MM.1S (cell line): ENCODE data around the gene LIMS2.

Source experiments
- DNase-seq: peaks from one replicate; pipeline ENCODE4 v3.0.0-alpha.2; 2015
- H2AFZ ChIP-seq: fragments of 300-600 bp; sonication (generic); 2 replicates; pipeline ENCODE4 v1.6.0; 2016; ENCODE audit warnings: antibody characterized with exemption, low read length
- H3F3A ChIP-seq: fragments of 300-600 bp; sonication (generic); 2 replicates; pipeline ENCODE4 v1.6.1; 2016; ENCODE audit warnings: mild to moderate bottlenecking, antibody characterized with exemption, low read length, moderate library complexity, mixed read lengths; ENCODE audit not compliant: insufficient read depth
- H3K27ac ChIP-seq: fragments of 300-600 bp; sonication (generic); 2 replicates; pipeline ENCODE4 v1.5.1; 2016; ENCODE audit warnings: mild to moderate bottlenecking, low read length
- H3K27me3 ChIP-seq: fragments of 300-600 bp; sonication (generic); replicated peaks from 2 replicates; pipeline ENCODE4 v1.6.0; 2016; ENCODE audit warnings: low read length; ENCODE audit not compliant: insufficient read depth
- H3K36me3 ChIP-seq: fragments of 300-600 bp; sonication (generic); replicated peaks from 2 replicates; pipeline ENCODE4 v1.6.1; 2016; ENCODE audit warnings: mild to moderate bottlenecking, low read length, mixed read lengths; ENCODE audit not compliant: insufficient read depth
- H3K4me1 ChIP-seq: fragments of 300-600 bp; sonication (generic); 2 replicates; pipeline ENCODE4 v1.6.1; 2016; ENCODE audit warnings: low read length, mixed read lengths
- H3K4me2 ChIP-seq: fragments of 300-600 bp; sonication (generic); 2 replicates; pipeline ENCODE4 v1.6.0; 2016; ENCODE audit warnings: low read depth, low read length
- H3K4me3 ChIP-seq: fragments of 300-600 bp; sonication (generic); 2 replicates; pipeline ENCODE4 v1.5.1; 2016; ENCODE audit warnings: low read length, mixed read lengths
- H3K79me2 ChIP-seq: fragments of 300-600 bp; sonication (generic); 2 replicates; pipeline ENCODE4 v1.6.1; 2016; ENCODE audit warnings: mixed run types, low read length, mixed read lengths
- H3K9ac ChIP-seq: fragments of 300-600 bp; sonication (generic); 2 replicates; pipeline ENCODE4 v1.6.1; 2016; ENCODE audit warnings: low read length, mixed read lengths
- H3K9me2 ChIP-seq: fragments of 300-600 bp; sonication (generic); replicated peaks from 2 replicates; pipeline ENCODE4 v1.6.1; 2016; ENCODE audit warnings: mild to moderate bottlenecking, low read length, mixed read lengths; ENCODE audit not compliant: insufficient read depth
- H3K9me3 ChIP-seq: fragments of 300-600 bp; sonication (generic); replicated peaks from 2 replicates; pipeline ENCODE4 v1.6.1; 2016; ENCODE audit warnings: mild to moderate bottlenecking, low read length, mixed read lengths; ENCODE audit not compliant: insufficient read depth
- H4K20me1 ChIP-seq: fragments of 300-600 bp; sonication (generic); 2 replicates; pipeline ENCODE4 v1.6.1; 2016; ENCODE audit warnings: mild to moderate bottlenecking, low read length, moderate library complexity, mixed read lengths; ENCODE audit not compliant: insufficient read depth
- CTCF ChIP-seq: fragments of 300-600 bp; sonication (generic); IDR thresholded peaks from 2 replicates; pipeline ENCODE4 v1.5.1; 2016; ENCODE audit warnings: antibody characterized with exemption, low read length, mixed read lengths
- EZH2 ChIP-seq: fragments of 300-600 bp; sonication (generic); optimal IDR thresholded peaks from 2 replicates; pipeline ENCODE3; 2017; ENCODE audit warnings: low read depth, mild to moderate bottlenecking, antibody characterized with exemption, low read length, mixed read lengths
- EZH2phosphoT487 ChIP-seq: fragments of 300-600 bp; sonication (generic); IDR thresholded peaks from 2 replicates; pipeline ENCODE4 v1.6.1; 2018; ENCODE audit warnings: antibody characterized with exemption, low read length

The LIMS2 gene

GRCh38 chr2:127645026-127645394, 30.3 kb downstream of the LIMS2 start:
- Histone ChIP-seq H3K4me3 (no peak overlapping the region), H3F3A (no peaks in the 10 kb centered on the region), H3K27ac (no peak overlapping the region), H3K9me2 (no peaks in the 10 kb centered on the region), H3K9me3 (no peaks in the 10 kb centered on the region), H3K27me3 (peaks cover 11% of the 10 kb centered on the region; the same call in 1 of the 2 replicates), H3K4me2 (no peak overlapping the region), H3K4me1 (no peaks in the 10 kb centered on the region), H3K79me2 (no peaks in the 10 kb centered on the region), H2AFZ (no peak overlapping the region), H3K9ac (no peak overlapping the region), H4K20me1 (no peaks in the 10 kb centered on the region), H3K36me3 (no peaks in the 10 kb centered on the region)
- DNase-seq: no peak
- no peak for TF ChIP-seq CTCF
- no peak for TF ChIP-seq EZH2
- no peak for TF ChIP-seq EZH2phosphoT487

- Histone ChIP-seq H2AFZ (no peak overlapping the region), H3K36me3 (no peaks in the 10 kb centered on the region), H3F3A (no peaks in the 10 kb centered on the region), H3K4me2 (no peak overlapping the region), H3K4me1 (no peaks in the 10 kb centered on the region), H3K9me3 (no peaks in the 10 kb centered on the region), H3K27ac (no peak overlapping the region), H3K27me3 (peaks cover 11% of the 10 kb centered on the region; the same call in 1 of the 2 replicates), H3K9ac (no peak overlapping the region), H3K79me2 (no peaks in the 10 kb centered on the region), H3K9me2 (no peaks in the 10 kb centered on the region), H4K20me1 (no peaks in the 10 kb centered on the region), H3K4me3 (no peak overlapping the region)
- TF ChIP-seq EZH2phosphoT487 (no peak), CTCF (no peak), EZH2 (no peak)
- no peak for DNase-seq
These were observed 31.0 kb downstream of the LIMS2 start for GRCh38 chr2:127644066-127645025.

- no peak overlapping the region for H3K4me2 ChIP-seq
- H3K36me3 ChIP-seq: no peaks in the 10 kb centered on the region
- H3K79me2 ChIP-seq: no peaks in the 10 kb centered on the region
- H3F3A ChIP-seq: no peaks in the 10 kb centered on the region
- H3K9me2 ChIP-seq: no peaks in the 10 kb centered on the region
- H3K4me1 ChIP-seq: no peaks in the 10 kb centered on the region
- peaks cover 11% of the 10 kb centered on the region; the same call in 1 of the 2 replicates for H3K27me3 ChIP-seq
- DNase-seq: no peak
- H4K20me1 ChIP-seq: no peaks in the 10 kb centered on the region
- no peak overlapping the region for H3K4me3 ChIP-seq
- no peak overlapping the region for H3K27ac ChIP-seq
- no peaks in the 10 kb centered on the region for H3K9me3 ChIP-seq
- no peak for TF ChIP-seq CTCF
- TF ChIP-seq EZH2phosphoT487: no peak
- TF ChIP-seq EZH2: no peak
- no peak overlapping the region for H3K9ac ChIP-seq
- no peak overlapping the region for H2AFZ ChIP-seq
These were observed 31.8 kb downstream of the LIMS2 start for GRCh38 chr2:127643439-127644065.
